SK-N-MC (cell line): ENCODE data around the gene MPRIP.

ENCODE experiments used
- EZH2 ChIP-seq: fragments of 200-600 bp; sonication (generic); IDR thresholded peaks from one replicate; pipeline ENCODE4 v1.6.1; 2017; ENCODE audit warnings: antibody characterized with exemption
- POLR2AphosphoS5 ChIP-seq: IDR thresholded peaks from 2 replicates; pipeline ENCODE4 v1.6.1; 2012; ENCODE audit warnings: mild to moderate bottlenecking, low read depth, low read length, borderline replicate concordance

DNA sequence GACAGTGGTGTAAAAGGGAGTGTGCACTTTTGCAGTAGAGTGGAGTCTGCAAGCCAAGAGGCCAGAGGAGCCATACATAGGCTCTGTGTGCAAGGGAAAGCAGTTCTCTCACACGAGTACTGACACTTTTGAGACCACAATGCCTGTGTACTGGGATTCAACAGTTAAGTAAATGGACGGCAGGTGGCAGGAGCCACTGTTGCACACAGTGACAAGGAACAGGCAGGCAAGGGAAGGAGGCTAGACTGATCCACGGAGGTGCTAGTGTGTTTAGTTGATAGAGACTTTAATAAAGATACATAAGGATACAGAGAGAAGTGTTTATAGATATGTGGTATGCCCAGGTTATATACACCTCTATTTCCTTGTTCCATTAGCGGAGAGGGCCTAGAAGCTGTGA lies 67.0 kb downstream of the MPRIP start:
- TF ChIP-seq POLR2AphosphoS5: no peak
- TF ChIP-seq EZH2: no peak
